Measurements from ENCODE around the gene MYH6.
"Not testable (repeated sequence)": the region's sequence is repeated elsewhere in the genome, so short reads cannot be mapped to it uniquely, and the experiment has no call there.

The MYH6 gene

DNA sequence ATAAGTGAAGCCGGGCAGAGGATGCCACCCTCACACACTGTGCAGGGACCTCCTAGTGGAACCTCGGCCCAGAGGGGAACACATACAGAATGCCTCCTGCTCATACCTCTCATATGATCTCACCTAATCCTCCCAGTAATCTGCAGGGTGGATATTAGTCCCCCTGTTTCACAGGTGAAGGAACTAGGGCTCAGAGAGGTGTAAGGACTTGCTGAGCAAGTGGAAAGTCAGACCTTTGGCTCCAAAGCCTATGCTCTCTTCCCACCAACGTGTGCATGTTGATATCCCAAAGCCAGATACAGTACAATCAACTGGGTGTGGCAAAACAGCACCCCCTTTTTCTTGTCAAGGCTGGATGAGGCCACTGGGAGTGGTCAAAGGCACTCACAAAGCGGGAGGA lies 4.2 kb downstream of the MYH6 start:
- no peak for TF ChIP-seq CTCF (conservative IDR thresholded peaks at IDR 0.05)
- H3K27ac ChIP-seq = no peak overlapping the region

- no peak for TF ChIP-seq CTCF (conservative IDR thresholded peaks at IDR 0.05)
- H3K27ac ChIP-seq = no peak overlapping the region
These were observed 5.0 kb downstream of the MYH6 start for GRCh38 chr14:23403139-23403438.

DNA sequence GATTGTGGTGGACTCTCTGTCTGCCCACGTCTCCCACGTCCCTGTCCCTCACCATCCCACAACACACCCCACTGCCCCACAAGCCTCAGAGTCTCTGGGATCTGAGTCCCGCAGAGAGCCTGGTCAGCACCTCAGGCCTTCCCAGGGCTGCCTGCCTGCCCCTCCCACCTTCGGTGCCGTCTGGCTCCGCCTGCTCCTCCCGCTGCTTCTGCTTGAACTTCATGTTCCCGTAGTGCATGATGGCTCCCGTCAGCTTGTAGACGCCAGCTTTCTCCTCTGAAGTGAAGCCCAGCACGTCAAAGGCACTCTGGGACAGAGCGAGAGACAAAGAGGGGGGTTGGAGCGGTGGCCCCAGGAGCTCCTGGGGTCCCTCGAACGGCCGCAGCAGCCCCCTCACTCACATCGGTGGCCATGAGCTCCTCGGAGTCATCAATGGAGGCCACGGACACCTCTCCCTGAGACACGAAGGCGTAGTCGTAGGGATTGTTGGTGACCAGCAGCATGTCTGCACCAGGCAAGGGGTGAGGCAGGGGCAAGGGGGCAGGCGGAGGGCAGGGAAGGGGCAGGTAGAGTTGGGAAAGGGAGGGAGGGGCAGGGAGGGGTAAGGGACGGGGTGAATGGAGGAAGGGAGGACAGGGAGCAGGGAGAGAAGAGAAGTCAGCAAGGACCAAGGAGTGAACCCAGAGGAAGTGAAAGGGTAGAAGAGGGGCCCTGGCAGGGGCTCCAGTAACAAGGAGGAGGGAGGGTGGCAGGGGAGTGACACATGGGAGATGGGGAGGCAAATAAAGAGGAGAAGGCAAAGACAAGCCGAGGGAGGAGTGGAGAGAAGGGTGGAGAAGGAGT lies 5.6 kb downstream of the MYH6 start:
- no peak overlapping the region for H3K27ac ChIP-seq
- no peak for TF ChIP-seq CTCF (conservative IDR thresholded peaks at IDR 0.05)

GRCh38 chr14:23401291-23401690 lies 6.8 kb downstream of the MYH6 start:
- H3K27ac ChIP-seq = no peak overlapping the region
- no peak for TF ChIP-seq CTCF (conservative IDR thresholded peaks at IDR 0.05)

DNA sequence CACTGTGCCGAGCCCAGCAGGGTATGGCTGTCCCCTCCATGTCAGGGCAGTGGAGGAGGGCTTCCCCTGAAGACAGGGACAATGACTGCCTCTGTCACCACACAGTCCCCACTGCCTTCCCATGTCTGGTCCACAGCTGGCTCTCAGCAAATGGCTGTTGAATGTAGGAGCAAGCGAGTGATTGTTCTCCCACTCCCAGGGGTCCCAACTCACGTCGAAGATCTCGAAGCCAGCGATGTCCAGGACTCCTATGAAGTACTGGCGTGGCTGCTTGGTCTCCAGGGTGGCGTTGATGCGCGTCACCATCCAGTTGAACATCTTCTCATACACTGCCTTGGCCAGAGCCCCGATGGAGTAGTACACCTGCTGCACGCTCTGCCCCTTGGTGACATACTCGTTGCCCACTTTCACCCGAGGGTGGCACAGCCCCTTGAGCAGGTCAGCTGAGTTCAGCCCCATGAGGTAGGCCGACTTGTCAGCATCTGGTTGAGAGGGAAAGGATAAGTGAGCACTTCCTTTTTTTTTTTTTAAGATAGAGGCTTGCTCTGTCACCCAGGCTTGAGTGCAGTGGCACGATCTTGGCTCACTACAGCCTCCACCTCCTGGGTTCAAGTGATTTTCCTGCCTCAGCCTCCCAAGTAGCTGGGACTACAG lies 7.5 kb downstream of the MYH6 start:
- H3K27ac ChIP-seq = not testable (repeated sequence)

DNA sequence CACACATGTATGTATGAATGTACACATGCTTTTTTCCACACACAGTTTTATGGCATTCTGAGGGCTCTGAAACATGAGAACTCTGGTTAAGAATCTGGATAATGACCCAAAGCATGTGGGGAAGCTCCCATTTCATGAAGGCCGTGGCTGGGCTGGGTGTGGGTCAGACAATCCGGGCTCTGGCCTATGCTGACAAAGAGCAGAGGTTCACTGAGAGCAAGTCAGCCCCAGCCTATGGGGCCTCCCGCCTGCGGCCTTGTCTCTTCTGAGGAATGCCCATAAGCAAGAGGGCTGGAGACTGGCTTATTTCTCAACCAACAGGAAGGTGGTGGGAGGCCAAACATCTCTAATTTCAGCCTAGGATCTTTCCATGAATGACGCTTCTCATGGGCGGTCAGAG lies 8.5 kb downstream of the MYH6 start:
- no peak for TF ChIP-seq CTCF (conservative IDR thresholded peaks at IDR 0.05)
- H3K27ac ChIP-seq = no peak overlapping the region

DNA sequence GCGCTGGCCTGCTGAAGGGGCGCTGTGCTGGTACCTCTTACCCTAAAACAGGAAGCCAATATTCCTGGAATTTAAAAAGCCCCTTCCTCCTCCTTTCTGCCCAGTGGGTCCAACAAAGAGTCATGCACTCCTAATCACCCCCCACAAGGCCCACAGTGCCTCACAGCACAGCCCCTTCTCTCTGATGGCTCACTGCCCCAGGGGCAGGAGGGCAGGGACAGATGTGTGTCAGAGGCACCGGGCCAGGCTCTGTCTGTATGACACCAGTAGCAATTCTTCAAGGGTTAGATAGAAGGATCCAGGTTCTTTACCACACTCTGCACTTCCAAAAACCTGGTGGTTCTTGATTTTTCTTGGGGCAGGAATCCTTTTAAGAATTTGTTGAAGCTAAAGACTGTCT lies 8.9 kb downstream of the MYH6 start:
- no peak for TF ChIP-seq CTCF (conservative IDR thresholded peaks at IDR 0.05)
- no peak overlapping the region for H3K27ac ChIP-seq

GRCh38 chr14:23398348-23398747 lies 9.7 kb downstream of the MYH6 start:
- no peak for TF ChIP-seq CTCF (conservative IDR thresholded peaks at IDR 0.05)
- H3K27ac ChIP-seq = no peak overlapping the region
